ENCODE measurements around the gene MANSC4.
"Not testable (repeated sequence)": the region's sequence is repeated elsewhere in the genome, so short reads cannot be mapped to it uniquely, and the experiment has no call there.

The MANSC4 gene

GRCh38 chr12:27747111-27747820 is 32.8 kb downstream of the MANSC4 start:
- Mint-ChIP-seq H3K4me1 (peaks cover 2% of the 10 kb centered on the region), H3K27me3 (ENCODE audit: low read depth, poor library complexity) (no peaks in the 10 kb centered on the region), H3K27ac (peak overlapping the region; percentile 43), H3K36me3 (ENCODE audit: low read depth) (peaks cover 47% of the 10 kb centered on the region), H3K9me3 (no peaks in the 10 kb centered on the region), H3K4me3 (no peak overlapping the region)
- TF ChIP-seq CTCF (IDR thresholded peaks at IDR 0.05): no peak
- no peak for DNase-seq

GRCh38 chr12:27745734-27746133 is 34.3 kb downstream of the MANSC4 start:
- DNase-seq; H3K27me3 Mint-ChIP-seq (ENCODE audit: low read depth, poor library complexity); H3K4me1 Mint-ChIP-seq; H3K27ac Mint-ChIP-seq; H3K9me3 Mint-ChIP-seq; H3K4me3 Mint-ChIP-seq: not testable (repeated sequence)
- H3K36me3 Mint-ChIP-seq (ENCODE audit: low read depth): peaks cover 55% of the 10 kb centered on the region

- Mint-ChIP-seq H3K4me1 (no peaks in the 10 kb centered on the region), H3K27ac (no peak overlapping the region), H3K36me3 (ENCODE audit: low read depth) (peaks cover 60% of the 10 kb centered on the region), H3K27me3 (ENCODE audit: low read depth, poor library complexity) (no peaks in the 10 kb centered on the region), H3K9me3 (no peaks in the 10 kb centered on the region), H3K4me3 (no peak overlapping the region)
- no peak for TF ChIP-seq CTCF (IDR thresholded peaks at IDR 0.05)
- no peak for DNase-seq
Observed at GRCh38 chr12:27743601-27744000, 36.4 kb downstream of the MANSC4 start.

GRCh38 chr12:27734321-27734720 is 45.7 kb downstream of the MANSC4 start:
- H3K4me3 Mint-ChIP-seq; DNase-seq; H3K9me3 Mint-ChIP-seq; H3K27me3 Mint-ChIP-seq (ENCODE audit: low read depth, poor library complexity); H3K4me1 Mint-ChIP-seq; H3K27ac Mint-ChIP-seq: not testable (repeated sequence)
- H3K36me3 Mint-ChIP-seq (ENCODE audit: low read depth): peaks cover 52% of the 10 kb centered on the region

- Mint-ChIP-seq H3K4me3 (no peak overlapping the region), H3K36me3 (ENCODE audit: low read depth) (peaks cover 52% of the 10 kb centered on the region), H3K9me3 (no peaks in the 10 kb centered on the region), H3K4me1 (no peaks in the 10 kb centered on the region), H3K27me3 (ENCODE audit: low read depth, poor library complexity) (no peaks in the 10 kb centered on the region), H3K27ac (no peak overlapping the region)
- DNase-seq: no peak
- no peak for TF ChIP-seq CTCF (IDR thresholded peaks at IDR 0.05)
Observed at GRCh38 chr12:27733791-27734190, 46.2 kb downstream of the MANSC4 start.

- no peaks in the 10 kb centered on the region for H3K27me3 Mint-ChIP-seq (ENCODE audit: low read depth, poor library complexity)
- peaks cover 52% of the 10 kb centered on the region for H3K36me3 Mint-ChIP-seq (ENCODE audit: low read depth)
- no peak overlapping the region for H3K27ac Mint-ChIP-seq
- peak; percentile 18 for DNase-seq
- no peaks in the 10 kb centered on the region for H3K9me3 Mint-ChIP-seq
- TF ChIP-seq CTCF (IDR thresholded peaks at IDR 0.05): peak; percentile 76
- no peak overlapping the region for H3K4me3 Mint-ChIP-seq
- H3K4me1 Mint-ChIP-seq: no peaks in the 10 kb centered on the region
Observed at GRCh38 chr12:27733052-27733656, 46.9 kb downstream of the MANSC4 start.

- TF ChIP-seq CTCF (IDR thresholded peaks at IDR 0.05): no peak
Observed at GRCh38 chr12:27732281-27732680, 47.8 kb downstream of the MANSC4 start.

More at GRCh38 chr12:27732281-27732680, 47.8 kb downstream of the MANSC4 start:
- H3K4me1 Mint-ChIP-seq: no peaks in the 10 kb centered on the region
- DNase-seq: no peak
- no peak overlapping the region for H3K27ac Mint-ChIP-seq
- H3K27me3 Mint-ChIP-seq (ENCODE audit: low read depth, poor library complexity): no peaks in the 10 kb centered on the region
- H3K36me3 Mint-ChIP-seq (ENCODE audit: low read depth): peaks cover 48% of the 10 kb centered on the region
- no peaks in the 10 kb centered on the region for H3K9me3 Mint-ChIP-seq
- no peak overlapping the region for H3K4me3 Mint-ChIP-seq

Measured in nephron progenitor cell (in vitro differentiated cells).